HG03159 (cell line): ENCODE measurements around the gene HAUS1.
A peak's percentile ranks its signal among the peaks of the same experiment; 100 is the strongest.

Experiments
- ATAC-seq: cut with Tn5 transposase; IDR thresholded peaks from one replicate; pipeline ENCODE4 v1.9.1; 2021; ENCODE audit warnings: mild to moderate bottlenecking, moderate library complexity; ENCODE audit not compliant: unreplicated experiment

The HAUS1 gene, protein sequence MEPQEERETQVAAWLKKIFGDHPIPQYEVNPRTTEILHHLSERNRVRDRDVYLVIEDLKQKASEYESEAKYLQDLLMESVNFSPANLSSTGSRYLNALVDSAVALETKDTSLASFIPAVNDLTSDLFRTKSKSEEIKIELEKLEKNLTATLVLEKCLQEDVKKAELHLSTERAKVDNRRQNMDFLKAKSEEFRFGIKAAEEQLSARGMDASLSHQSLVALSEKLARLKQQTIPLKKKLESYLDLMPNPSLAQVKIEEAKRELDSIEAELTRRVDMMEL

DNA sequence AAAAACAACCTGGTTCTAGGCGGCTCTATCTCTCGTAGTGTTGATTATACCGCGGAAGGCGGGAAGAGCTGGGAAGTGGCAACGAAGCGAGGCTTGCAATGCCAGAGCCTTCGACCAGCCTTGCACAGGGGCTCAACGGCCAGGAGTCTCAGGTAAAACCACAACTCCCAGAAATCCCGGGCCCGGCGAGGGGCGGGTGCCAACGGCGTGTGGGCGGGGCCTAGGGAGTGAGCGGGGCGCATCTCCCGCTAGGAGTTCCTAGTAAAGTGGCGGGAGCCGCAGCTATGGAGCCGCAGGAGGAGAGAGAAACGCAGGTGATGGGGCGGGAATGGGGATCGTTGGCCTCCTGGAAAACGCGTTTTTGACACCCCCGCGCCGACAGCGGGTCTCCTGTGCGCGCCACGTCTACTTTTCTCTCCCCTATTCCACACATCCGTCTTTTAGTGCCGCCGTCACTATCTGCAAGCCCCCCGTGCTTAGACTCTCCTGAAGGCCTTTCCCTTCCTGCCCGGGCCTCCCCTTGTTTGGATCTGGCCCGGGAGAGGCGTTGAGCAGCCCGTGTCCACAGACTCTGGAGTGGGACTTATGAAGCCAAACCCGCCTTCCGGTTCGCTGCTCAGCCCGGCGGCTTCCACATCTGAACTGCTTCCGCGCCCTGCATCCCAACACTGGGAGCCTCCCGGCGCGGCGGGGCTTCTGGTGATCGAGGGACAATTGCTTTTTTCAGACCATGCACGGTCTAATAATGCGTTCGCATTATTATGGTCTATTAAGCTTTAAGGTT lies at the start of gene HAUS1:
HAUS1 (plus strand) TSS at position 258 of the 784 bp plus-strand sequence; CDS start at position 285, 27 bp downstream.
- ATAC-seq = peak; percentile 82

DNA sequence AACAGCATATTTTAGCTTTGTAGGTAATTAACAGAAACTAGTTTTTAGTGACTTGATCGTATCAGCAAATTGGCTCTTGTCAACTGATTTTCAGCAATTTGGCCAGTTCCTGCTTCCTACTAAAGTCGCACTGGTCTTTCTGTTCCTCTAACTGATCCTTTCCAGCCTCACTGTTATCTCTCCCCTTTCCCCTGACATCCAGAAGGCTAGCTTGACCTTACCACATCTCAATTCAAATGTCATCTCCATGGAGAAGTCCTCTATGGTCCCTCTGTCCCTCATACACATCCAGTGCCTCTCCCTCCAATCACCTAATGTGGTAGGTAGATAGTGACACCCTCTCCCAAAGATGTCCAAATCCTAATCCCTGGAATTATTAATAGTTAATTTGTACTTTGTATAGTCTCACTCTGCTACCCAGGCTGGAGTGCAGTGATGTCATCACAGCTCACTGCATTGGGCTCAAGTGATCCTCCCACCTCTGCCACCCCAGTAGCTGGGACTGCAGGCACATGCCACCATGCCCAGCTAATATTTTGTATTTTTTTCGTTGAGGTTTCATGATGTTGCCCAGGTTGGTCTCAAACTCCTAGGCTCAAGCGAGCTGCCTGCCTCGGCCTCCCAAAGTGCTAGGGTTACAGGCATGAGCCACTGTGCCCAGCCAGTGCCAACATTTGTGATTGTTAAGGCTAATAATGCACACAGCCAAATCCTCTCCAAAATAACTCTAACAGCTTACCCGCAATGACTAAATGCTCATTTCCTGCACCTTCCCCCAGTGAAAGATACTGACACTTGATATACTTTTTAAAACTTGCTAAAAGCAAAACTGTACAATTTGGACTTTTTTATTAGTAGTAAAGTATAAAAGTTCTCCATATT lies 49.0 kb upstream of the HAUS1 start:
- no peak for ATAC-seq

DNA sequence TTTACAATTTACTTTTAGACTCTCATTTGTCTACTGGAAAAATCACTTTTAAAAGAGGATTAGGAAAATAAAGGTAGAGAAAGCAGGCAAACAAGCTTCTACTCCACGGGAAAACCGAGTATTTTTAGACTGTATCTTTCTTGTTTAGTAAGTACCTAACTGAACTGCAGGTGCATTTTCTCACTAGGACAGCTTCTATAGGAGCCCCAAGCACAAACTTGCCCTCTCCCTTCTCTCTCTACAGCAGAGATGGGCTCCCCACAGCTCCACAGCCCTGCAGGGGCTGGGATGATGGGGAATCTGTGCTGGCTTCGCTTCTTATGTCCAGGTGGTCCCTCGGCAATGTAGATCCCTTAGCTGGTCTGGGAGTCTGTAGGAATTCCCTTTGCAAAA lies 48.4 kb upstream of the HAUS1 start:
- no peak for ATAC-seq

DNA sequence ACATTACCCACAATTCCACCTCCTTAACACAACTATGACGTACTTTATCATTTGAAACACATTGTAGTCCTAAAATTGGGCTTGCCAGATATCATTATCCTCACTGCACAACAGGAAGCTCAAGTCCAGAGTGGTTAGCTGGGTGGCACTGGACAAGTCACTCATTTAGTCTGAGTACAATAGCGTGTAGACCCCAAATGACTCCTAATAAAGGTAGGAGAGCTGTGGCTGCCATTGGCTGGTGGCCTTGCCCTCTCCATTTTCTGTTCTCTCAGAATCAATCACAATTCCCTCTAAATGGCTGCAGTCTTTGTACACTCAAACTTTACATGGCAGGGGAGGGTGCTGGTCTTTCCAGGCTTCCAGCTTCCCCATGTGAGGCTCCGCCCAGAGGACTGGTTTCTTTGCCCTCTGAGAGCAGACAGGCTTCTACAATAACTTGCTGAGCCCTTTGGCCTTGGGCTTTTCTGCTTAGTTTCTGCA lies 43.8 kb upstream of the HAUS1 start:
- no peak for ATAC-seq

DNA sequence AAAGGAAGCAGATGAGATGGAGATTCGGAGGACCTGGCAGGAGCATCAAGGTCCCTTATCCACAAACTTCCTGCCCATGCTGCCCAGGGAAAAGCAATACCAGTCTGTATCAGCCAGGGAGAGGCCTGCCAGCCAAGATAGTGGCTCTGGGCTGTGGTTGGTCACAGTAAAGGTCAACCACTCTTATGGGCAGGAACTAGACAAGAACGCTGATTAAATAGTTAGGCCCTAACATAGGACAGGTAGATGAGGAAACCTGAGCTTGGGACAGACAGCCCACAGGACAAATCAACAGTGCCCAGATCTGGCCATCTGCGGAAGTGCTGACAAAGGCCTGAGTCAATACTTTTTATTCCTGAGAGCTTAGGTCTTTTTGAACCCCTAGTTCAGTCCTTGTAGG lies 42.8 kb upstream of the HAUS1 start:
- ATAC-seq = no peak

DNA sequence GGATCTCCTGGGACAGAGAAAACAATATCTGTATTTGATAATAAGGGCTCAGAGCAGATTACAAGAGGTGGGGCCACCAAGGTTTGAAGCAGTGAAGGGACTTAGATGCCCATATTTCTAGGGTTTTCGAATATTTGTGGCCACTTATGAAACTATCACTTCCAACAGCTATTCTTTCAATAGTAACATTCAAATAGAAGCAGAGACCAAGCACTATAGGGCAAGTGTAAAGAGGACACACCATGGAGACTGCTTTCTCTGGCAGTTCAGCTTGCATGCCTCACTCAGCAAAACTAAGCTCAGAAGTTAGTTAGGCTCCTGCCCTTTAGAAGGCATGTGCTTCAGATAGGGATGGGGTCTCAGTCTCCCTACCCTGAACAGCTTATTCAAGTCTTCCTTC lies 42.4 kb upstream of the HAUS1 start:
- no peak for ATAC-seq

DNA sequence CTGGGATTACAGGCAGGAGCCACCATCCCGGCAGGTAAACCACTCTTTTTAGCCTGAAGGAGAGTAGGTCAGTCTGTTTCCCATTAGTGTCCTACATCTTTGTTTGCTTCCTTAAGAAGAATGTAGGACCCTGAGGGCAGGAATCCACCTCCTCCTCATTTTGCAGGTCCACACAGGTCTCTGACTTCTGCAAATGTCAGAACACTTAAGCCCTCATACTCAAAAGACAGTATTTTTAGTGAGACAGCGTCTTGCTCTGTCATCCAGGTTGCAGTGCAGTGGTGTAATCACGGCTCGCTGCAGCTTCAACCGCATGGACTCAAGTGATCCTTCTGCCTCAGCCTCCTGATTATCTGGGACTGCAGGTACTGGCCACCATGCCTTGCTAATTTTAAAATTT lies 41.4 kb upstream of the HAUS1 start:
- ATAC-seq = no peak

DNA sequence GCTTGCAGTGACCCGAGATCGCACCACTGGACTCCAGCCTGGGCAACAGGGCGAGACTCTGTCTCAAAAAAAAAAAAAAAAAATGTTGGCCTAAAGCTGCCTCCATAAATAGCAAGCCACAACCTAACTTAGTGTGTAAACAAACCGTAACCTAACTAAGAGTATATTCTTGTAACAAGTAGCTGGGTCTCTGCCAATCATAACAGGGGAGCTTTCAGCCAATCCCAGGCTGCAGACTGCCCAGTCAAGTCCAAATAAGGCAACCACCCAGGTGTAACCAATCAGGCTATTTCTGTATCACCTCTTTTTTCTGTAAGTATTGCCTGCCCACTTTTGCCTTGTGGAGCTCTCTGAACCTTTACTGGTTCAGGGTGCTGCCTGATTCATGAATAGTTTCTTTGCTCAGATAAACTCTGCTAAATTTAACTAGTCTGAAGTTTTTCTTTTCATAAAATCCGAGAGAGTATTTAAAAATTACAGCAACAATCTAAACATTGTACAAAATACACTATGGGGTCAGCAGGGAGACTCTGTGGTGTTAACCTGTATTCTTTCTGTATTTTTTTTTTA lies 36.7 kb upstream of the HAUS1 start:
- no peak for ATAC-seq

DNA sequence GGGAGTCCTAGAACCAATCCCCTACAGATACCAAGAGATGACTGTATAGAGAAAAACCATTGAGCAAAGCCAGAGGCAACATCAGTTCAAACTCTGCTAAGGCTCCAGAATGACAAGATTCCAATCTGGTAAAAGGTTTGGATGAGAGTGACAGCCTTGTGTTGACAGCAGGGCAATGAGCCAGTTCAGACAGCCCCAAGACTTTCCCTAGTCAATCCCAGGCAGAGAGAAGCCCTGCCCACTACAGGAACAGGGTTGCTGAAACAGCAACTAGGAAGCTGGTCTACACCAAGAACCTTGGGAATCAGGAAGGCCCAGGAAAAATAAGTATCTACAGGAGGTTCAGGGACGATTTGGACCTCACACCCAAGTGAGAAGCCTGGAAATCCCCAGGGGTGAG lies 35.4 kb upstream of the HAUS1 start:
- no peak for ATAC-seq

DNA sequence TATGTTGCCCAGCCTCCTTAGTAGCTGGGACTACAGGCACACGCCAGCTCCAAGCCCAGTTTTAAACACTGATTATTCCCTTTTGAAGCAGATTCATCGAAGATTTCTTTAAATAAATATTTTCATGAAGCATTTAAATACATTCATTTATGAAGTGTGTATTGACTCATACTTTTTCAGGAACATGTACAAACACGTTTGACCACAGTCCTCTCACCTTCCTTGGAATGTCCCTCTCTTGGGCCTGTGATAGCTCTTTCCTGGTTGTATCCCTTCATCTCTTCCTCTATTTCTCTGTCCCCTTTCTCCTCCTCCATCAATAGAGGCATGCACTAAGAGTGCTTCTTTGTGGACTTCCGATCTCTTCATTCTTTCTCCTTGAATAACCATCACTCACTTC lies 34.7 kb upstream of the HAUS1 start:
- no peak for ATAC-seq

DNA sequence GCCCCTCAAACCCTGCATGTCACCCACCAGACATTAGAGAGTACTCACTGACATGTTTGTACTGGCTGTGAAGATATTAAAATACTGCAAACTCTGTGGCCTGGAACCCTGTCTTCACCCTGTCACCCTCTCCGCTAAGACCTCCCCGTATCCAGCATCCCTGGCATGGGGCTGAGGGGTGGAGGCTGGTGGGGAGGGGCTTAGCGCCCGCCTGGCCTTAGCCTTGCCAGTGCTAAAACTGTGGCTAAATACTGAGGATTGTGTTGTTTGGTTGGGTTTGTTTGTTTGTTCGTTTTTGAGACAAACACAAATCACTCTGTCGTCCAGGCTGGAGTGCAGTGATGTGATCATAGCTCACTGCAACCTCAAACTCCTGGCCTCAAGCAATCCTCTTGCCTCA lies 34.0 kb upstream of the HAUS1 start:
- no peak for ATAC-seq

DNA sequence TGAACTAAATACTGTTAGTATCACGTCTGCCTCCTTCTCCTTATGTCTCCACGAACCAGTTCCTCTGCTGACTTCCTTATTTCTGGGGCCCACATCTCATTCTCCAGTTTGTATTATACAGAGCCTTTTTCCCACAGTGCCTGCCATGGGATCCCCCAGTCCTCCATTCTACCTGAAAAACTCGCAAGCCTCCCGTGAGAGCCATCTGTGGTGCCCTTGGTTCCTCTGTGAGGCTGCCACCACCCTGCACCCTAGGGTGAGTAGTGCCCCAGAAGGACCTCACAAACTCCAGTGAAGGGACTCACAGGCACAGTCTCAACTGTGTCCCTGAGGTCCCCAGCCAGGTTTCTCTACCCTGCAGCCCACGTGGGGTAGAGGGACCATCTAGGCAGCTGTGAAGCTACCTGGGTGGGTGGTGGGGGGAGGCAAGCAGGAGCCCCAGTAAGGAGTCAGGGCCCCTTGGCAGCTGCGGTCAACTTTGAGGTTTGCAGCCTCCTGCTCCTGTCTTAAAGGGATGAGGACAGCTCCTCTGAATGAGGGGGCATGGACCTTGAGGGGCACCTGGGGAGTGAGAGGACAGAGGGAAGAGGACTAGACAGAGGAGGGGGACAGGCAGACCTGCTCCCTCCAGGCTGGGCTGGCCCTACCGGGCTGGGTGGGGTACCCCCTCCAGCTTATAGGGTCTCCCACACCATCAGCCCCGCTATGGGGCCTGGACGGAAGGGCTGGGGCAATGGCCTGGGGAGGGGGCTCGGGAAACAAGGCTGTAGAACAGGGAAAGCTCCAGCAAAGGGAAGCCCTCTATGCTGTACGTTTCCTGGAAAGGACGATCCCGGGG lies 33.2 kb upstream of the HAUS1 start:
- no peak for ATAC-seq

DNA sequence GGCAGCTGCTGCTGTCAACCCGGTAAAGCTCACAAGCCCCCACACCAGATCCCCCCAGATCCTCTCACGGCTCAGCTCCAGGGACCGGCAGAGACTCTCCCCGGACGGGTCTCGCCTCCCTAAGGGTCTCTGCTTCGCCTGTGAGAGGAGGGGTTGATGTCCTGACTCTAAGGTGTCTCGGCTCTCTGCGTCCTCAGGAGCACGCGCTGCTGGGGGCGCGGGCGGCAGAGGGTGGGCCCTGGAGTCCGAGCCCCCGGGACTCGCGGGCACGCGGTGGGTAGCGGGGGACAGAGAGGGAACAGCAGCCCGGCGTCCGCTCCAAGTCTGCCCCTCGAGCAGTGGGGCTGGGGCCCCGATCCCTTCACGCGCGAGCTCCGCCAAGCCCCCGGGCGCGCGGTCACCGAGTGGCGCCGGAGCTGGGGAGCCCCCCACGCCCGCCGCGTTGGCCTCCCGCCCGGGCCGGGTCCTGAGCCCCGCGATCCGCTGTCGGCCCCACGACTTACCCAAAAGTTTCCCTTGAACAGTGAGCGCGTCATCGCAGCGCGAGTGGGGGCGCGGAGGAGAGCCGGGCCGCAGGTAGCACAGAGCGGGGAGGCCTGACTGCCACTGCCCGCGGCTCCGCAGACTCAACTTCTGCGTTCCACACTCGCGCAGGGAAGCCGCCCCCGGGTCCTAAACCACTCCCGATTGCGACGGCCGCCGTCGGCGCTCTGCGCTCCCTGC lies 32.4 kb upstream of the HAUS1 start, which contains the start of gene PSTPIP2:
PSTPIP2 (minus strand) TSS at position 608 of the 723 bp plus-strand sequence; CDS start at position 536, 72 bp downstream.
- ATAC-seq = peak; percentile 58

DNA sequence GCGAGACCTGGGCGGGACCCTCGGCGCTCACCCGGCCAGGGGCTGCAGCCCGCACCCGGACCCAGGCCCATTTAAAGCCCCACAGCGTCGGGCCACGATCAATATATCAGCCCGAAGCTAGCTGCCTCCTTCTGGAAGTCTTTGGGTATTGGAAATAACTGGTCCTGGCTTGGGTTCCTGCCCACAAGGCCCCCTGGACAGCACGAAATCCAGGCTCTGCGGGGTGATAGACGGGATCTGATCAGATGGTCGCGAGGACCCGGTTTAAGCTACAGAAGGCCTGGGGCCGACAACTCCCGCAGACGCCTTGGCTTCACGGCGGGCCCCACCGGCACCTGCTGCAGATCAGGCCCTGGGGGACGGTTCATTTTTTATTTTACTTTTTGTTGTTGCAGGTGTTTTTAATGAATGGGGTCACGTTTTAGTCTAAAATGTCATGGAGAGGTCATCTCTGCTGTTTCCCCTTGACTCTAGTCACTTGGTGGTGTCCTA lies 31.8 kb upstream of the HAUS1 start:
- no peak for ATAC-seq

DNA sequence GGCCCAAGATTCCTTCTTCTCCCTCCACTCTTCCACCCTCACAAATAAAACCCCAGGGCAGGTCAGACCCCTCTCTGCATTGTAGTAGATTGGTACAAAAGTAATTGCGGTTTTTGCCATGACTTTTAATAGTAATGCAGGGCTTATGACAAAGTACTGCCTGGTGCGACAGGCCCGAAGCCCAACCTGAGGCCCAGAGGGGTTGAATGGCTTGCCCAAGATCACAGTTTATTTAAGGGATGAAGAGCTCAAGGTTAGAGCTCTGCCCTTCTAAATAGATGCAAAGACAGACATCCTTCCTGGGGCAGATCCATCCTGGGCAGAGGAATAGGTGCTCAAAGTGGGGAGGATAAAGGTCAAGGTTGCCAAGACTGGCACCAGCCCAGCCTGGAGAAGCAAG lies 31.2 kb upstream of the HAUS1 start:
- no peak for ATAC-seq

DNA sequence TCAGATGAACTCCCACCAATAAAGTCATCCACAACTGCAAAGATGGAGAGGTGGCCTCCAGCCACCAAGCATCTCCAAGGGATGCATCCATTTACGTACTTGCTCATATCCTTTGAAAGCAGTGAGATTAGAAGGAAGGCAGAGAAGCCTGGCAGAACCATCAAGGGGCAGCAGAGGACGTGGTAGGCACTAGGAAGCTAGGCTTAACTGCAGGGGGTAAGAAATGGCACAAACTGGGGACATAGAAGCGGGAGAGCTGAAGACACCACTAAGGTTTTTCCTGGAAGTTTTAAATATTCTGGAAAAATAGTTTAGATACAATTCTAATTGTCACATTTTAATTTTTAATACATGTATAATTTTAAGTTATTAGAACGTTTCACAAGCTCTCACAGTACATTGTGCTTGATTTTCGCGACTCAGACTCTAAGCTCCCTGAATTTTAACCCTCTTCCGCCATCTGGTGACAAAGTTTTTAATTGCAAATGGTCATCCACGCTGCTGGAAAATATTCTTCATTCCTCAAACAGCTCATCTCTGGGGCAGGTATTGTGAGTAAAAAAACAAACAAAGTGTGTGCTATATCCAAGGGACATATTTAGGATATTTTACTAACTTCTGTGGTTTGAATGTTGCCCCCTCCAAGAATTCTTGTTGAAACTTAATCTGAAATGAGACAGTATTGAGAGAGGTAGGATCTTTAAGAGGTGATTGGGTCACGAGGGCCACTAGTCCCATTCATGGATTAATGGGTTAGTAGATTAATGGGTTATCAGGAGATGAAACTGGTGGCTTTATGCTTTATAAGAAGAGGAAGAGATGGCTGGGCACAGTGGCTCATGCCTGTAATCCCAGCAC lies 30.5 kb upstream of the HAUS1 start:
- no peak for ATAC-seq

DNA sequence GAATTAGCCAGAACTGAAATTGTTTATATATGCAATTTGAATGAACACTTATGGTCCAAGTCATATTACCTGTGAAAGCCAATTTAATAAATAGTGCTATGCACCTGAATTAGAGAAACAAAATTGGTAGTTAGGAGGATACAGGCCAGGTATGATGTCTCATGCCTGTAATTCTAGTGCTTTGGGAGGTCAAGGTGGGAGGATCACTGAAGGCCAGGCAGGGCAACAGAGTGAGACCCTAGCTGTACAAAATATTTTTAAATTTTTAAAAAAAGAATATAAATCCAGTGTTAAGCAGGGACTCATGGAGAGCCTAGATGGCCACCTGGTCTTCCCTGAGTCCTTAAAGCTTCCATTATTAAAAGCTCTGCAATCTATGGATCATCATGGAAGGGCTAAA lies 24.8 kb upstream of the HAUS1 start:
- no peak for ATAC-seq

DNA sequence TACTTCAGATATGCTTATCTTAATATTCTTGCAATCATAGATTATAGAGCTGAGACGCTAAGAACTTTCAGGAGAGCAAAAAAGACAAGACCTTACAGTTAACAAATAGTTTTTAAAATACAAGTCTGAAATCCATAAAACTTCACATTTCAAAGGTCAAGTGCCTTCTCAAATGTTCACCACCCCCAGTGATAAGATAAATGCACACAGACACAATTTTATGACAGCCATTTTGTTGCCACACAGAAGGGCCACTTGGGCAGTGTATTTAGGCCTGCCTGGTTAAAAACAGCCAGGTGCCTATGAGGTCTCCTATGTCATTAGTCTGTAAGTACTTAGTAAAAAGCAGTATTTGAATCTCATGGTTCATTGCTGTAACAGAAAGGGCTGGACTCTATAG lies 24.0 kb upstream of the HAUS1 start:
- ATAC-seq = no peak
